Measurements from ENCODE around the gene PSME3IP1. TPM values are rescaled to one million over a fixed set of nuclear protein-coding genes. Genes with fewer than 3 reads are reported as not detected.

Gene PSME3IP1
- total and polyA plus RNA-seq, 2 experiments from 2014 or later, result 78.0 to 105 TPM

DNA sequence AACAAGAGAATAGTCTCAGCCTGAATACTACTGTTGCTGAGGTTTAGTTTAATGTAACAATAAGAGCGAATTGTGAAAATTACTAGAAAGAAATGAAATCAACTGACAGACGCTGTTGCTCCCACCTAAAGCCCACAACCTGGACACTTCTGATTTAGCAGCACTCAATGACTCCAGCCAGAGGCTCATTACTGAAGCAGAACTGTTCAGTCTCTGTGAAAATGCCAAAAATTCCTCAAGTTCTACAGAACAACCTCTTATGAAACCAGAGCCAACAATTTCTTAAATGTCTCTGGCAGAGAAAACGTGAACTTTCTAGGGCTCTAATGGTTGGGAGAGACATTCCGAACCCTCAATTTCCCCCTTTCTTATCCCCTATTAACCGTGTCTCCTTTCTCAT is 9.9 kb downstream of the PSME3IP1 start:
- no peaks in the 10 kb centered on the region for H3F3A ChIP-seq (replicated peaks; ENCODE audit: low read depth)
- no peak overlapping the region for H3K27ac ChIP-seq (ENCODE audit: low read depth)
- Mint-ChIP-seq H3K4me3 (no peak overlapping the region), H3K27me3 (ENCODE audit: insufficient read depth, low read depth, poor library complexity) (peaks cover 7% of the 10 kb centered on the region), H3K27ac (no peak overlapping the region), H3K9me3 (no peaks in the 10 kb centered on the region), H3K4me1 (peaks cover 6% of the 10 kb centered on the region; the same call in 2 of the 3 replicates), H3K36me3 (ENCODE audit: low read depth) (peaks cover 29% of the 10 kb centered on the region)
- peaks cover 32% of the 10 kb centered on the region for H3K36me3 ChIP-seq (ENCODE audit: insufficient read depth)
- H3K4me2 ChIP-seq, result no peak overlapping the region
- no peaks in the 10 kb centered on the region; the same call in 1 of the 2 replicates for H4K20me1 ChIP-seq (replicated peaks; ENCODE audit: insufficient read depth)
- peaks cover 34% of the 10 kb centered on the region for H3K79me2 ChIP-seq (replicated peaks; ENCODE audit: insufficient read depth)
- 0 out of 2 replicates have a peak, but pooled peaks cover 6% of the 10 kb centered on the region for H3K4me1 ChIP-seq (ENCODE audit: insufficient read depth)
- H3K9me2 ChIP-seq (ENCODE audit: insufficient read depth), result no peaks in the 10 kb centered on the region
- no peak for TF ChIP-seq JUNB (IDR thresholded peaks at IDR 0.05; ENCODE audit: unreplicated experiment)
- TF ChIP-seq, protein P1, sequence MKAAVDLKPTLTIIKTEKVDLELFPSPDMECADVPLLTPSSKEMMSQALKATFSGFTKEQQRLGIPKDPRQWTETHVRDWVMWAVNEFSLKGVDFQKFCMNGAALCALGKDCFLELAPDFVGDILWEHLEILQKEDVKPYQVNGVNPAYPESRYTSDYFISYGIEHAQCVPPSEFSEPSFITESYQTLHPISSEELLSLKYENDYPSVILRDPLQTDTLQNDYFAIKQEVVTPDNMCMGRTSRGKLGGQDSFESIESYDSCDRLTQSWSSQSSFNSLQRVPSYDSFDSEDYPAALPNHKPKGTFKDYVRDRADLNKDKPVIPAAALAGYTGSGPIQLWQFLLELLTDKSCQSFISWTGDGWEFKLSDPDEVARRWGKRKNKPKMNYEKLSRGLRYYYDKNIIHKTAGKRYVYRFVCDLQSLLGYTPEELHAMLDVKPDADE (IDR thresholded peaks at IDR 0.05), result no peak
- TF ChIP-seq ZNF331 (CRISPR knock-in tag; IDR thresholded peaks at IDR 0.05; ENCODE audit: low read depth), result no peak
- no peak for TF ChIP-seq REST (IDR thresholded peaks at IDR 0.05; ENCODE audit: unreplicated experiment)
- no peak for TF ChIP-seq EZH2 (IDR thresholded peaks at IDR 0.05; ENCODE audit: low read depth, unreplicated experiment)
- TF ChIP-seq CREB1 (CRISPR knock-in tag; IDR thresholded peaks at IDR 0.05; ENCODE audit: low read depth), result no peak
- TF ChIP-seq, protein P2, sequence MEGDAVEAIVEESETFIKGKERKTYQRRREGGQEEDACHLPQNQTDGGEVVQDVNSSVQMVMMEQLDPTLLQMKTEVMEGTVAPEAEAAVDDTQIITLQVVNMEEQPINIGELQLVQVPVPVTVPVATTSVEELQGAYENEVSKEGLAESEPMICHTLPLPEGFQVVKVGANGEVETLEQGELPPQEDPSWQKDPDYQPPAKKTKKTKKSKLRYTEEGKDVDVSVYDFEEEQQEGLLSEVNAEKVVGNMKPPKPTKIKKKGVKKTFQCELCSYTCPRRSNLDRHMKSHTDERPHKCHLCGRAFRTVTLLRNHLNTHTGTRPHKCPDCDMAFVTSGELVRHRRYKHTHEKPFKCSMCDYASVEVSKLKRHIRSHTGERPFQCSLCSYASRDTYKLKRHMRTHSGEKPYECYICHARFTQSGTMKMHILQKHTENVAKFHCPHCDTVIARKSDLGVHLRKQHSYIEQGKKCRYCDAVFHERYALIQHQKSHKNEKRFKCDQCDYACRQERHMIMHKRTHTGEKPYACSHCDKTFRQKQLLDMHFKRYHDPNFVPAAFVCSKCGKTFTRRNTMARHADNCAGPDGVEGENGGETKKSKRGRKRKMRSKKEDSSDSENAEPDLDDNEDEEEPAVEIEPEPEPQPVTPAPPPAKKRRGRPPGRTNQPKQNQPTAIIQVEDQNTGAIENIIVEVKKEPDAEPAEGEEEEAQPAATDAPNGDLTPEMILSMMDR (conservative IDR thresholded peaks at IDR 0.05; ENCODE audit: low read depth in 2 of 2), result no peak
- TF ChIP-seq ZNF462 (CRISPR knock-in tag; IDR thresholded peaks at IDR 0.05), result no peak
- no peak for TF ChIP-seq STAT1 (IDR thresholded peaks at IDR 0.05; ENCODE audit: unreplicated experiment)
- TF ChIP-seq NANOG (IDR thresholded peaks at IDR 0.05; ENCODE audit: borderline replicate concordance), result no peak
- no peak for TF ChIP-seq POLR2AphosphoS5 (IDR thresholded peaks at IDR 0.05; ENCODE audit: low read depth)
- no peak for TF ChIP-seq ZNF114 (CRISPR knock-in tag; IDR thresholded peaks at IDR 0.05)
- TF ChIP-seq EZH2phosphoT487 (IDR thresholded peaks at IDR 0.05; ENCODE audit: unreplicated experiment), result no peak
- DNase-seq (ENCODE audit: low spot score), result no peak
- H3K27me3 ChIP-seq (ENCODE audit: insufficient read depth), result no peaks in the 10 kb centered on the region
- no peak for ATAC-seq
- H2AFZ ChIP-seq, result no peak overlapping the region
- H3K4me3 ChIP-seq, result no peak overlapping the region

Measured in GM23338 (cell line).